ENCODE measurements around the gene VKORC1L1.
A peak's percentile ranks its signal among the peaks of the same experiment; 100 is the strongest.

Gene VKORC1L1

GRCh38 chr7:65974876-65975275, 102.0 kb downstream of the VKORC1L1 start:
- DNase-seq (ENCODE audit: low spot score), result no peak
- TF ChIP-seq CTCF (IDR thresholded peaks at IDR 0.05; ENCODE audit: borderline replicate concordance, control extremely low read depth, extremely low read depth, insufficient read depth, missing control alignments), result no peak
- in situ Hi-C loops (cut with MboI; ENCODE audit: low sequenced_read_pairs, unreplicated experiment), result no loop called here

DNA sequence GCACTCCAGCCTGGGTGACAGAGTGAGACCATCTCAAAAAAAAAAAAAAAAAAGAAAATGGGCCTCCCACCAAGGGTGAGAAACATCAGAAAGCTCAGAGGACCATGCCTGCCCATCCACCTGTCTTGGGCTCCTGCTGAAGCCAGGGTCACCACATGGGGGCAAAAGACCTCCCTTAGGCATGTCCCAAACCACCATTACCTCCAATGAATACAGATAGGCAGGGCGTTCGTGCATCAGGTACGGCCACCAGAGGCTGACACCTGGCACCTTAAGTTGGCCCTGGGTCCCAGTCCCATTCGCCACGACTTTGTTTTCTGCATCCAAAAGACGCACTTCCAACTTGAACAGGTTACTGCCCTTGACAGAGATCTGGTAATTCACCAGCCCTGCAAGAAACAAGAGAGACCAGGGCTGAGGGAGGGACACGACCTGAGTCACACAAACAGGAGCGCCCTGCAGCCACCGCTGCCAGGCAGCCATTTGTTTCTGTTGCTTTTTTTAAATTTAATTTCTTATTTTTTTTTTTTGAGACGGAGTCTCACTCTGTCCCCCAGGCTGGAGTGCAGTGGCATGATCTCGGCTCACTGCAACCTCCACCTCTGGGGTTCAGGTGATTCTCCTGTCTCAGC, 103.1 kb downstream of the VKORC1L1 start:
- TF ChIP-seq CTCF (IDR thresholded peaks at IDR 0.05; ENCODE audit: borderline replicate concordance, control extremely low read depth, extremely low read depth, insufficient read depth, missing control alignments), result no peak
- DNase-seq (ENCODE audit: low spot score), result no peak
- in situ Hi-C loops (cut with MboI; ENCODE audit: low sequenced_read_pairs, unreplicated experiment), result no loop called here

DNA sequence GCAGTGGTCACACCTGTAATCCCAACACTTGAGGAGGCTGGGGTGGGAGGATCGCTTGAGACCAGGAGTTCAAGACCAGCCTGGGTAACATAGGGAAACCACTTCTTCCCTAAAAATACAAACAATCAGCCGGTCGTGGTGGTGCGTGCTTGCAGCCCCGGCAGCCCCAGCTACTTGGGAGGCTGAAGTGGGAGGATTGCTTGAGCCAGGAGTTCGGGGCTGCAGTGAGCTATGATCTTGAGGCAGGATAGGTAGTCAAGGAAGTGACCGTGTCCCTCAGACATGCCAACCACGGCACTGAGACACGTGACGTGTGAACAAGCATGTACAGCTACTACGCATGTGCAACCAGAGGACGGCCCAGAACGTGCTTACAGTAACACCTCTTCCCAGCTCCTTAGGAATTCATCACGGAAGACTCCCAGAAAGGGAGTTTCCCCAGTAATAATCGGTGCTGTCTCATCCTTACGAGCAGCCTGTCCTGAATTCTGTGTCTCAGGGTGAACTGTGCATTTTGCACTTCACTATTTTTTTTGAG, 103.9 kb downstream of the VKORC1L1 start:
- no peak for TF ChIP-seq CTCF (IDR thresholded peaks at IDR 0.05; ENCODE audit: borderline replicate concordance, control extremely low read depth, extremely low read depth, insufficient read depth, missing control alignments)
- in situ Hi-C loops (cut with MboI; ENCODE audit: low sequenced_read_pairs, unreplicated experiment), result no loop called here

GRCh38 chr7:65978891-65979582, 106.2 kb downstream of the VKORC1L1 start:
- in situ Hi-C loops (cut with MboI; ENCODE audit: low sequenced_read_pairs, unreplicated experiment), result no loop called here
- DNase-seq (ENCODE audit: low spot score), result no peak
- no peak for TF ChIP-seq CTCF (IDR thresholded peaks at IDR 0.05; ENCODE audit: borderline replicate concordance, control extremely low read depth, extremely low read depth, insufficient read depth, missing control alignments)

More for the DNA sequence above, 103.9 kb downstream of the VKORC1L1 start:
- no peak for DNase-seq (ENCODE audit: low spot score)

DNA sequence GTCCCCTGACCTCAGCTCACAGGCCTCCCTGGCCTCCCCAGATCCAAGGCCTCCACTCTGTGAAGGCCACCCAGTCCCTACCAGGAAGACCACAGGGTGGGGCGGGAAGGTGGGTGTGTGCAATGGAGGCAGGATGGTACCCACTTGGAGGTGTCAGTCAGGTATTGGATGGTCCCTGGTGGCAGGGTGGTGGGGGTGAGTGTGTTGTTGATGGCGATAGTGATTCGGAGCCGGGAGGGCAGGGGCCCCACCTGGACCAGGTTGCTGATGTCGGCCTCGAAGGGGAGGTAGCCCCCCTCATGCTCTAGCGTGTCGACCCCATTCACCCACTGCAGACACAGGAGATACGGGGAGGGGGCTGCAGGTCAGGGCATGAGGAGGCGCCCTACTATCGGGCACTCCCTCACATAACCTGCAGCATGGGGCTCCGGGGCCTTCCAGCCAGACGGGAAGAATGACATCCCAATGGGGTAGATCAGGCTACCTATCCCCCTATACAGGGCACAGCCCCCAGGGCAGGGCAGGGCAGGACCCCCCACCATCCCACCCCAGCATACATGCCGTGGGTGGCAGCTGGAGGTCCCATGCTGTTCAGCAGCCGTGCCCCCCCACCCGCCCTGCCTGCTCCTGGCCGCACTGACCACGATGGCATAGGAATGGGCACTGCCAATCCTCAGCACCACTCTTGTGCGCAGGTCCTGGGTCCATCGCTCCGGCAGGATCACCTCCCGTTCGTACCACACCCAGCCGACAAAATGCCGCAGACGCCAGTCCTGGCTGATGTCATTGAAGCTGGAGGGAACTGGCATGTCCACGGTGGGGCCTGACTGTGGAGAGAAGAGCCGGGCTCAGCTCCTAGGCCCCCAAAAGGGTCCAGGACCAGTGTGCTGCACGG, 107.0 kb downstream of the VKORC1L1 start:
- in situ Hi-C loops (cut with MboI; ENCODE audit: low sequenced_read_pairs, unreplicated experiment), result no loop called here
- no peak for TF ChIP-seq CTCF (IDR thresholded peaks at IDR 0.05; ENCODE audit: borderline replicate concordance, control extremely low read depth, extremely low read depth, insufficient read depth, missing control alignments)
- peak; percentile 10 for DNase-seq (ENCODE audit: low spot score)

All from GM13976 (cell line).